ENCODE measurements around the gene TOMM70.

TOMM70 gene

GRCh38 chr3:100437721-100438622 is 37.1 kb upstream of the TOMM70 start:
- no peaks in the 10 kb centered on the region for H3K27me3 ChIP-seq (ENCODE audit: low read length)
- no peaks in the 10 kb centered on the region for H3K79me2 ChIP-seq (ENCODE audit: insufficient read depth, low read length)
- no peaks in the 10 kb centered on the region for H4K20me1 ChIP-seq (ENCODE audit: low read depth, low read length)
- H3K9me2 ChIP-seq (replicated peaks; ENCODE audit: insufficient read depth, low read length): no peaks in the 10 kb centered on the region
- no peaks in the 10 kb centered on the region for H3K9me3 ChIP-seq (ENCODE audit: insufficient read depth, low read length)
- H3K4me2 ChIP-seq (ENCODE audit: low read depth, low read length, poor library complexity, severe bottlenecking): no peak overlapping the region
- H3K36me3 ChIP-seq (ENCODE audit: low read length): no peaks in the 10 kb centered on the region
- TF ChIP-seq EZH2phosphoT487 (conservative IDR thresholded peaks at IDR 0.05; ENCODE audit: low read length): no peak
- TF ChIP-seq, protein P1, sequence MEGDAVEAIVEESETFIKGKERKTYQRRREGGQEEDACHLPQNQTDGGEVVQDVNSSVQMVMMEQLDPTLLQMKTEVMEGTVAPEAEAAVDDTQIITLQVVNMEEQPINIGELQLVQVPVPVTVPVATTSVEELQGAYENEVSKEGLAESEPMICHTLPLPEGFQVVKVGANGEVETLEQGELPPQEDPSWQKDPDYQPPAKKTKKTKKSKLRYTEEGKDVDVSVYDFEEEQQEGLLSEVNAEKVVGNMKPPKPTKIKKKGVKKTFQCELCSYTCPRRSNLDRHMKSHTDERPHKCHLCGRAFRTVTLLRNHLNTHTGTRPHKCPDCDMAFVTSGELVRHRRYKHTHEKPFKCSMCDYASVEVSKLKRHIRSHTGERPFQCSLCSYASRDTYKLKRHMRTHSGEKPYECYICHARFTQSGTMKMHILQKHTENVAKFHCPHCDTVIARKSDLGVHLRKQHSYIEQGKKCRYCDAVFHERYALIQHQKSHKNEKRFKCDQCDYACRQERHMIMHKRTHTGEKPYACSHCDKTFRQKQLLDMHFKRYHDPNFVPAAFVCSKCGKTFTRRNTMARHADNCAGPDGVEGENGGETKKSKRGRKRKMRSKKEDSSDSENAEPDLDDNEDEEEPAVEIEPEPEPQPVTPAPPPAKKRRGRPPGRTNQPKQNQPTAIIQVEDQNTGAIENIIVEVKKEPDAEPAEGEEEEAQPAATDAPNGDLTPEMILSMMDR (IDR thresholded peaks at IDR 0.05; ENCODE audit: insufficient read depth, low read length, poor library complexity, severe bottlenecking): no peak
- H3K4me3 ChIP-seq (ENCODE audit: insufficient read depth, low read length, poor library complexity, severe bottlenecking): no peak overlapping the region
- H3K9ac ChIP-seq (ENCODE audit: low read length): no peak overlapping the region
- H2AFZ ChIP-seq (ENCODE audit: low read depth, low read length, severe bottlenecking): no peak overlapping the region
- H3F3A ChIP-seq (ENCODE audit: insufficient read depth): no peaks in the 10 kb centered on the region
- H3K27ac ChIP-seq (ENCODE audit: low read depth, low read length): no peak overlapping the region

DNA sequence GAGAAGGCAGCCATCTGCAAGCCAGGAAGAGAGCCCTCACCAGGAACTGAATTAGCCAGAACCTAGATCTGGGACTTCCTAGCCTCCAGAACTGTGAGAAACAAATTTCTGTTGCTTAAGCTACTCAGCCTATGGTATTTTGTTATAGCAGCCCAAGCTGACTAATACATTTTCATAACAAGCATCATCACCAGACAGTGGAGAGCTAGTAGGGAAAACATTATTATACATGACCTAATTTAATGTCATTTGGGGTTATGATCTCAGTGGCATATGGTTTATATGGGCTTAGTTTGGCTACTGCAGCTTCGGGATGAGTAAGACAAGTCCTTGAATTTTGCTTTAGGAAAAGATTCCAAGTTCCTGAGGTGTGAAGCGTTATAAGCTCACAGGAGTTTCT is 36.1 kb upstream of the TOMM70 start:
- H3F3A ChIP-seq (ENCODE audit: insufficient read depth): no peaks in the 10 kb centered on the region
- H3K4me3 ChIP-seq (ENCODE audit: insufficient read depth, low read length, poor library complexity, severe bottlenecking): no peak overlapping the region
- H2AFZ ChIP-seq (ENCODE audit: low read depth, low read length, severe bottlenecking): no peak overlapping the region
- H4K20me1 ChIP-seq (ENCODE audit: low read depth, low read length): no peaks in the 10 kb centered on the region
- no peaks in the 10 kb centered on the region for H3K9me3 ChIP-seq (ENCODE audit: insufficient read depth, low read length)
- TF ChIP-seq, protein P1 (IDR thresholded peaks at IDR 0.05; ENCODE audit: insufficient read depth, low read length, poor library complexity, severe bottlenecking): no peak
- no peak for TF ChIP-seq EZH2phosphoT487 (conservative IDR thresholded peaks at IDR 0.05; ENCODE audit: low read length)
- H3K36me3 ChIP-seq (ENCODE audit: low read length): no peaks in the 10 kb centered on the region
- H3K27me3 ChIP-seq (ENCODE audit: low read length): no peaks in the 10 kb centered on the region
- H3K9ac ChIP-seq (ENCODE audit: low read length): no peak overlapping the region
- no peak overlapping the region for H3K4me2 ChIP-seq (ENCODE audit: low read depth, low read length, poor library complexity, severe bottlenecking)
- H3K27ac ChIP-seq (ENCODE audit: low read depth, low read length): no peak overlapping the region
- no peaks in the 10 kb centered on the region; the same call in 1 of the 2 replicates for H3K9me2 ChIP-seq (replicated peaks; ENCODE audit: insufficient read depth, low read length)
- H3K79me2 ChIP-seq (ENCODE audit: insufficient read depth, low read length): no peaks in the 10 kb centered on the region

GRCh38 chr3:100429187-100429716 is 28.4 kb upstream of the TOMM70 start:
- Histone ChIP-seq H4K20me1 (ENCODE audit: low read depth, low read length) (no peaks in the 10 kb centered on the region), H3K27ac (ENCODE audit: low read depth, low read length) (no peak overlapping the region), H3K9me3 (ENCODE audit: insufficient read depth, low read length) (no peaks in the 10 kb centered on the region), H3K4me3 (ENCODE audit: insufficient read depth, low read length, poor library complexity, severe bottlenecking) (no peak overlapping the region), H3K9ac (ENCODE audit: low read length) (no peak overlapping the region), H3K27me3 (ENCODE audit: low read length) (no peaks in the 10 kb centered on the region), H3K4me2 (ENCODE audit: low read depth, low read length, poor library complexity, severe bottlenecking) (no peak overlapping the region), H3K36me3 (ENCODE audit: low read length) (no peaks in the 10 kb centered on the region), H3K9me2 (replicated peaks; ENCODE audit: insufficient read depth, low read length) (no peaks in the 10 kb centered on the region; the same call in 1 of the 2 replicates), H3K79me2 (ENCODE audit: insufficient read depth, low read length) (no peaks in the 10 kb centered on the region), H2AFZ (ENCODE audit: low read depth, low read length, severe bottlenecking) (no peak overlapping the region), H3F3A (ENCODE audit: insufficient read depth) (no peaks in the 10 kb centered on the region)
- no peak for TF ChIP-seq EZH2phosphoT487 (conservative IDR thresholded peaks at IDR 0.05; ENCODE audit: low read length)
- TF ChIP-seq, protein P1 (IDR thresholded peaks at IDR 0.05; ENCODE audit: insufficient read depth, low read length, poor library complexity, severe bottlenecking): no peak

All from SU-DHL-6 (cell line).